DMS 273 treated with DMSO at 0.1 percent for 48 hours (cell line): ENCODE results near the gene VAV1.

ENCODE experiments used
- DNase-seq: peaks from one replicate; lab custom pipeline; 2025; lab: John Stamatoyannopoulos, UW

Gene VAV1

GRCh38 chr19:6894313-6894712 is 121.8 kb downstream of the VAV1 start:
- DNase-seq, result no peak

- no peak for DNase-seq
These were observed 130.9 kb downstream of the VAV1 start for GRCh38 chr19:6903446-6903845.

- DNase-seq, result no peak
These were observed 134.1 kb downstream of the VAV1 start for GRCh38 chr19:6906559-6907060.
